Astrocyte of the hippocampus (primary cell): ENCODE results near the gene S1PR1.
A peak's percentile ranks its signal among the peaks of the same experiment; 100 is the strongest.
"Not testable (repeated sequence)": the region's sequence is repeated elsewhere in the genome, so short reads cannot be mapped to it uniquely, and the experiment has no call there.

ENCODE experiments used
- DNase-seq: peaks from one replicate; pipeline ENCODE4 v3.0.0; 2011; ENCODE audit warnings: low read depth, low spot score

Gene S1PR1

DNA sequence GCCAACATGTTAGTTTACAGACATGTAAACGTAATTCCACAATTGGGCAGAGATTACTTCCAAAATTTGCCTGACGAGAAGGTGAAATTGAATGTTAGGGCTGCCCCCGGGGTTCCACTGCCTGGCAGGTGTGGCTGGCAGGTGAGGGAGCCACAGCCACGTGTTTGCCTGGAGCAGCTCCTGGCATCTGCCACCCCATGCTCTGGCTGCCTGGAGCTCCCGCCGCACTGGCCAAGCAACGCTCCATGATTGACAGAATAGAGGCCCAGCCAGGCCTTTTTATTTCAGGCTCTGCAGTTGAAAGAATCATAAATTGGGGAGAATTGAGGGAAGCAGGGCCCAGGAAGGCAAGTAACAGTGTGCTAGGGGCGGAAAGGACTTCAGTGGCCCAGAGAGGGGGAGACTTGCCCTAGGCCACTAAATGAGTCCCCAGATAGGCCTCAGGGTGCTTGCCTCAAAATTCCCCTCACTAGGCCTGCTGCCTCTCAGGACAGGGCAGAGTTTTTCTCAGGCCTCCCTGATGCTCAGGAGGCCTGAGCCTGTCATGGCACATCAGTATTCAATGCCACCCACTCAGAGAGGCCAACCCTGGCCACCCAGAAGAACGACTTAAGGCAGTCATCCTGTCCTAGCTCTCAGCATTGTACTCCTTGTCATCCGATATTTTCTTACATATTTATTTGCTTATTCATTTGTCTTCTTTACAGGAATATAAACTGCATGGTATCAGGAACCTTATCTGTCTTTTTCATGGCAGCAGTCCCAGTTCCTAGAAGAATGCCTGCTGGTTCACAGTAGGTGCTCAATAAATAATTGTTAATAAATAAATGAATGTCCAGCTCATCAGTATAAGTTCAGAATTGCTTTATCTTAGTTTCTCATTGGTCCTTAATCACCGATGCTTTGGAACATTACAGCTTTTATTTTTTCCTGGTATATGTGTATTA is 16.6 kb upstream of the S1PR1 start:
- DNase-seq, result no peak

- DNase-seq, result no peak
Observed at GRCh38 chr1:101220906-101221305, 15.9 kb upstream of the S1PR1 start.

DNA sequence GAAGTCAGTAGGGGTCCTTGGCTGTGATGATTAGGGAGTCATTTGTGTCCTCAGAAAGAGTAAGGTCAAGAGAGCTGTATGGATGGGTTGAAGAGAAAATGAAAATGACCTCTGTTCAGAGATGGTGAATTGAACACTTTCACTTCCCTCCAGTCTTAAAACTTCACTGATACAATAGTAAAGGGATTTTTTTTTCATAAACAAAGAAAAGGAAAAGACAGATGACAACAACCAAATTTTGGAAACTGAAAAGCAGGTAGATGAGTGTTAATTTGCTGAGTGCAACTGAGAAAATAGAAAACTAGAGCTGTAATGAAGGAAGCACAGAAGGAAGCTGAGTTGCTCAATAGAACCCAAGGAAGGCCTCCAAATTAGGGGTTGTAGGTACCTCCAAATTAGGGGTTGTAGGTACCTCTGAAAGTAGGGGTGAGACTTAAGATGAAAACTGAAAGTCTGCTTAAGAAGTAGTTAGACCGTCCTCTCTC is 14.8 kb upstream of the S1PR1 start:
- no peak for DNase-seq

DNA sequence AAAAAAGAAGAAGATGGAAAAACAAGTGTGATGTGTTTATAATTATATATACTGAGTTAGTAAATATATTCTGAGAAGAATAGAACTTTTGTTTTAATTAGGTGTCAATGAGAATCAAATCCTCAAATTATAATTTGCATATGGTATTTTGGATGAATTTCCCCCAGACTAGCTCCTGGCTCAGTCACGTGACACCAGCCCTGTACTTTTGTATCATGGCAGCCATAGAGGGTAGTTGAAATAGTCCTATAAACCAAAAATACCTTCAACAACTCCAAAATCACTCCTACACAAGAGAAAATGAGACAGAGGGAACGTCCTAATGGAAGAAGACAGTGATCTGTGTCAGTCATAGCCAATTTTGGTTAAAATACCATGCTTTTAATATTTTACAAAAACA is 9.0 kb upstream of the S1PR1 start:
- DNase-seq, result no peak

DNA sequence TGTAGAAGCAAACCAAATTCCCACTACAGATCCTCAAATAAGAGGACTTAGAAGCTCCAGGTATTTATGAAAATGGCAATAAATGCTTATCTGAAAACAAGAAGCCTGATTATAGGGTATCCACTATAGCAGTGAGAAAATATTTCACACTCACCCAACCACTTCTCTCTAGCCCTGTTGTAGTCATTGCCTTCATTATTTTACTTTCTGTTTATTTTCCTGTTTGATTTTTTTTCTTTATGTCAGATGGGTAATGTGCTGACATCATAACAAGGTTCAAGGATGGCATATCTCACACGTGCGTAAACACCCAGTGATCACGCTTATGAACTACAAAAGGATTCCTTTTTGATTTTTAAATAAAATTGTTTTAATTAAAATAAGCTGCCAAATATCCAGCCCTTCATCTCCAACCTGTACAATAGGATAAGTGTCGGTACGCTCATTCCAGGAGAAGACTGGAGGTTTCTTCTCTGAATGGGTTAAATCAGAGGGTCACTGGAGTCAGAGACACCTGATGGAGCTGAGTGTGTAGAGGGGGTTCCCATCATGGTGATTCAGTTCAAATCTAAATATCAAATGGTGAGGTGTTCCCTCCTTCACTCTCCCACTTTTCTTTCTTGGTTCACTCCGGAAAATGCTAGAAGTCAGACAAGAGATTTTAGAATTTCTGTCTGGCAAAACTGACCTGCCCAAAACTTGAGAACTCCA is 8.2 kb upstream of the S1PR1 start:
- DNase-seq, result no peak

DNA sequence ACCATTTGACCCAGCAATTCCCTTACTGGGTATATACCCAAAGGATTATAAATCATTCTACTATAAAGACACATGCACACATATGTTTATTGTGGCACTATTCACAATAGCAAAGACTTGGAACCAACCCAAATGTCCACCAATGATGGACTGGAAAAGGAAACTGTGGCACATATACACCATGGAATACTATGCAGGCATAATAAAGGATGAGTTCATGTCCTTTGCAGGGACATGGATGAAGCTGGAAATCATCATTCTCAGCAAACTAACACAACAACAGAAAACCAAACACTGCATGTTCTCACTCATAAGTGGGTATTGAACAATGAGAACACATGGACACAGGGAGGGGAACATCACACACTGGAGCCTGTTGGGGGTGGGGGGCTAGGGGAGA is 4.6 kb upstream of the S1PR1 start:
- DNase-seq, result not testable (repeated sequence)

- DNase-seq, result no peak
Observed at GRCh38 chr1:101233495-101233894, 3.3 kb upstream of the S1PR1 start.

DNA sequence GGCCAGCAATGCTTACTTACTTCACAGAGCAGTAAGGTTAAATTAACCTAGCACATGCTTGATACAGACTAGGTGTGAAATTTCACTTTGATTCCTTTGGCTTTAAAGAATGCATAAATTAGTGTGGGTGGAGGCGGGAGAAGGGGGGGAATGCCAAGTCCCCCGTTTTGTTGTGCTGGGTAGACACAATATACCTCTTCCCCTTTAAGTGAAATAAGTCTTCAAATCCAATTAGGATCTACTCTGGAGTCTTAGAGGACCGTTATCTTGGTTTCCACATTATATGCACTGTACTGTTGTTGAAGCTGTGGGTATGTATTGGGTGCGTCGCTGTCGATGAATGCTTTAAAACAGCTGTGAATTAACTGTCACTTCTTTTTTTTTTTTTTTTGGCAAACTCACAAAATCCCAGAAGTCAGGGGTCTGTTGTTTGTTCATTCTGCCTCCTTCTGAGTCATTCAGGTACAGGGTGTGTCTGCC is 1.6 kb upstream of the S1PR1 start:
- peak; percentile 20 for DNase-seq

GRCh38 chr1:101235696-101236515 is 913 bp upstream of the S1PR1 start:
- peak; percentile 63 for DNase-seq

- peak; percentile 59 for DNase-seq
Observed at GRCh38 chr1:101237229-101237837, 514 bp downstream of the S1PR1 start.

- DNase-seq, result no peak
Observed at GRCh38 chr1:101238031-101238628, 1.3 kb downstream of the S1PR1 start.

DNA sequence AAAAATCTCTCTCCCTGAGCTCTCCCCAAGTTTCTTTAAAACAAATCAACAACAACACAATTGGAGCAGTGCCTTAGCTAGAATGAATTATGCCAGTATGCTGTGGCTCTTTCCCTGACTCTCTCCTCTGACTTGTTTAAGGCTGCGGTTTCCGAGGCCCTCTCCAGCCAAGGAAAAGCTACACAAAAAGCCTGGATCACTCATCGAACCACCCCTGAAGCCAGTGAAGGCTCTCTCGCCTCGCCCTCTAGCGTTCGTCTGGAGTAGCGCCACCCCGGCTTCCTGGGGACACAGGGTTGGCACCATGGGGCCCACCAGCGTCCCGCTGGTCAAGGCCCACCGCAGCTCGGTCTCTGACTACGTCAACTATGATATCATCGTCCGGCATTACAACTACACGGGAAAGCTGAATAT is 1.9 kb downstream of the S1PR1 start:
- DNase-seq, result peak; percentile 94

DNA sequence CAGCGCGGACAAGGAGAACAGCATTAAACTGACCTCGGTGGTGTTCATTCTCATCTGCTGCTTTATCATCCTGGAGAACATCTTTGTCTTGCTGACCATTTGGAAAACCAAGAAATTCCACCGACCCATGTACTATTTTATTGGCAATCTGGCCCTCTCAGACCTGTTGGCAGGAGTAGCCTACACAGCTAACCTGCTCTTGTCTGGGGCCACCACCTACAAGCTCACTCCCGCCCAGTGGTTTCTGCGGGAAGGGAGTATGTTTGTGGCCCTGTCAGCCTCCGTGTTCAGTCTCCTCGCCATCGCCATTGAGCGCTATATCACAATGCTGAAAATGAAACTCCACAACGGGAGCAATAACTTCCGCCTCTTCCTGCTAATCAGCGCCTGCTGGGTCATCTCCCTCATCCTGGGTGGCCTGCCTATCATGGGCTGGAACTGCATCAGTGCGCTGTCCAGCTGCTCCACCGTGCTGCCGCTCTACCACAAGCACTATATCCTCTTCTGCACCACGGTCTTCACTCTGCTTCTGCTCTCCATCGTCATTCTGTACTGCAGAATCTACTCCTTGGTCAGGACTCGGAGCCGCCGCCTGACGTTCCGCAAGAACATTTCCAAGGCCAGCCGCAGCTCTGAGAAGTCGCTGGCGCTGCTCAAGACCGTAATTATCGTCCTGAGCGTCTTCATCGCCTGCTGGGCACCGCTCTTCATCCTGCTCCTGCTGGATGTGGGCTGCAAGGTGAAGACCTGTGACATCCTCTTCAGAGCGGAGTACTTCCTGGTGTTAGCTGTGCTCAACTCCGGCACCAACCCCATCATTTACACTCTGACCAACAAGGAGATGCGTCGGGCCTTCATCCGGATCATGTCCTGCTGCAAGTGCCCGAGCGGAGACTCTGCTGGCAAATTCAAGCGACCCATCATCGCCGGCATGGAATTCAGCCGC is 2.5 kb downstream of the S1PR1 start:
- DNase-seq, result no peak

GRCh38 chr1:101240041-101240430 is 3.2 kb downstream of the S1PR1 start:
- no peak for DNase-seq

DNA sequence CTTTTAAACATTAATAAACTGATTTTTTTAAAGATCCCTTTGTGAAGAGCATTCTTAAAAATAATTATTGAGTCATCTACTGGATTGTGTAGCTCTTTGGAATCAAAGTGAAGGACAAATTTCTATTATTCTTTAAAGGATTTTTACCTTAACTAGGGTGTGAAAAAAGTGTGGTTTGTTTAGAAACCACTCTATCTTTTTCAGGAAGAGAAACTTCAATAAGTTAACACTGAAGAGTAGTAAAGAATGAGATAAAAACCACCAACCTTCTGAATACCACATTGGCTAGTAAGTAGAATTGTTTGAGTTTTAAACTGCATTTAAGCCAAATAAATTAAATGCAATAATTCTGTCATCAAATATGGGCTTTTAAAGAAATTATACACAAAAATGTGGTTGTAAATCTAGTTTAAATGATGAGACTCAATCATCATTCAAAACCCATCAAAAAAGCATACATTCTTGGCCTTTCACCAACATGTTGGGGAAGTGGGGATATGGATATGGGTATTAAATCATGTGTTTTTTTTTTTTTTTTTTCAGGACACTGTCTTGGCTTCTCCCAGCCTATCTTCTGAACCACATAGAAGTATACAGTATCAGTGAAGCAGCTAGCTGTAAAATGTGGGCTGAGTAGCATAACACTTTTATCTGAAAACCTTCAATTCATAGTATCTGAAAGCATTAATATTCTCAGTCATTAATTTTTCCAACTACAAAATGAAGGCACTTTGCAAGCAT is 4.8 kb downstream of the S1PR1 start:
- DNase-seq, result no peak

GRCh38 chr1:101242324-101243050 is 5.7 kb downstream of the S1PR1 start:
- no peak for DNase-seq

GRCh38 chr1:101243751-101244150 is 6.9 kb downstream of the S1PR1 start:
- no peak for DNase-seq

DNA sequence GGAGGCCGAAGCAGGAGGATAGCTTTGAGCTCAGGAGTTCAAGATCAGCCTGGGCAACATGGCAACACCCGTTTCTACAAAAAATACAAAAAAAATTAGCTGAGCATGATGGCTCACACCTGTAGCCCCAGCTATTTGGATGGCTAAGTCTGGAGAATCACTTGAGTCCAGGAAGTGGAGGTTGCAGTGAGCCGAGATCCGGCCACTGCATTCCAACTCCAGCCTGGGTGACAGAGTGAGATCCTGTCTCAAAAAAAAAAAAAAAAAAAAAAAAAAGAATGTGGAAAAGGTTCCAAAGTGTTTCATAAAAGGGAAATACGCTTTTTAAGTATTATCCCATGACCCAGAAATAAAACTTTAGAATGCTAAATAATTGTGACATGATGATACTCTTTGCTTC is 8.0 kb downstream of the S1PR1 start:
- no peak for DNase-seq
